HCEC 1CT (cell line): Measurements from ENCODE around the gene BMP8A.
A peak's percentile ranks its signal among the peaks of the same experiment; 100 is the strongest.
"Not testable (repeated sequence)": the region's sequence is repeated elsewhere in the genome, so short reads cannot be mapped to it uniquely, and the experiment has no call there.

Experiments
- DNase-seq: peaks from one replicate; pipeline ENCODE4 v3.0.0-alpha.2; 2017

The BMP8A gene

GRCh38 chr1:39508266-39508665 is 16.8 kb downstream of the BMP8A start:
- no peak for DNase-seq

GRCh38 chr1:39508857-39509305 is 17.4 kb downstream of the BMP8A start:
- DNase-seq: no peak

GRCh38 chr1:39509360-39510009 is 18.0 kb downstream of the BMP8A start:
- DNase-seq: peak; percentile 24

- not testable (repeated sequence) for DNase-seq
Measured at GRCh38 chr1:39510570-39511186, 19.2 kb downstream of the BMP8A start.

GRCh38 chr1:39511477-39511876 is 20.0 kb downstream of the BMP8A start:
- not testable (repeated sequence) for DNase-seq

- DNase-seq: not testable (repeated sequence)
Measured at GRCh38 chr1:39512234-39512847, 20.9 kb downstream of the BMP8A start.

- DNase-seq: not testable (repeated sequence)
Measured at GRCh38 chr1:39514710-39515124, 23.3 kb downstream of the BMP8A start.

- not testable (repeated sequence) for DNase-seq
Measured at GRCh38 chr1:39515131-39516086, 24.0 kb downstream of the BMP8A start.

- not testable (repeated sequence) for DNase-seq
Measured at GRCh38 chr1:39516841-39517240, 25.4 kb downstream of the BMP8A start.

GRCh38 chr1:39517936-39518335 is 26.5 kb downstream of the BMP8A start:
- DNase-seq: not testable (repeated sequence)

GRCh38 chr1:39519376-39519775 is 27.9 kb downstream of the BMP8A start:
- not testable (repeated sequence) for DNase-seq

GRCh38 chr1:39522221-39522620 is 30.8 kb downstream of the BMP8A start:
- not testable (repeated sequence) for DNase-seq

- DNase-seq: no peak
Measured at GRCh38 chr1:39522661-39523567, 31.5 kb downstream of the BMP8A start.

GRCh38 chr1:39524171-39524570 is 32.7 kb downstream of the BMP8A start:
- no peak for DNase-seq

- no peak for DNase-seq
Measured at GRCh38 chr1:39524591-39525365, 33.3 kb downstream of the BMP8A start.

GRCh38 chr1:39525366-39526165 is 34.1 kb downstream of the BMP8A start:
- DNase-seq: no peak

- no peak for DNase-seq
Measured at GRCh38 chr1:39526466-39527189, 35.2 kb downstream of the BMP8A start.

GRCh38 chr1:39527190-39527579 is 35.7 kb downstream of the BMP8A start:
- DNase-seq: not testable (repeated sequence)

GRCh38 chr1:39528082-39528481 is 36.6 kb downstream of the BMP8A start:
- no peak for DNase-seq
